HEK293 (cell line): ENCODE data around the gene MELK.

Source experiments
- PRDM1 ChIP-seq: fragments of 450-650 bp; formaldehyde crosslinking; IDR thresholded peaks from 2 replicates; pipeline ENCODE4; 2016; ENCODE audit warnings: missing biosample characterization, missing genetic modification characterization
- YY2 ChIP-seq: fragments of 450-650 bp; formaldehyde crosslinking; IDR thresholded peaks from 2 replicates; pipeline ENCODE4 v1.5.1; 2016; ENCODE audit warnings: missing biosample characterization, missing genetic modification characterization
- ZBTB48 ChIP-seq: fragments of 450-650 bp; formaldehyde crosslinking; IDR thresholded peaks from 2 replicates; pipeline ENCODE4 v1.5.1; 2016; ENCODE audit warnings: missing biosample characterization, missing genetic modification characterization
- ZFP41 ChIP-seq: fragments of 450-650 bp; formaldehyde crosslinking; IDR thresholded peaks from 2 replicates; pipeline ENCODE4 v1.5.1; 2016; ENCODE audit warnings: missing biosample characterization, missing genetic modification characterization, borderline replicate concordance
- ZNF10 ChIP-seq: fragments of 450-650 bp; formaldehyde crosslinking; IDR thresholded peaks from 2 replicates; pipeline ENCODE4 v1.5.1; 2017; ENCODE audit warnings: missing biosample characterization, missing genetic modification characterization
- ZNF140 ChIP-seq: fragments of 450-650 bp; formaldehyde crosslinking; IDR thresholded peaks from 2 replicates; pipeline ENCODE4 v1.5.1; 2016; ENCODE audit warnings: missing biosample characterization, missing genetic modification characterization
- ZNF202 ChIP-seq: fragments of 450-650 bp; formaldehyde crosslinking; IDR thresholded peaks from 2 replicates; pipeline ENCODE4 v1.5.1; 2016; ENCODE audit warnings: missing biosample characterization, missing genetic modification characterization, borderline replicate concordance
- ZNF280C ChIP-seq: fragments of 450-650 bp; formaldehyde crosslinking; IDR thresholded peaks from 2 replicates; pipeline ENCODE4 v1.5.1; 2016; ENCODE audit warnings: missing biosample characterization, missing genetic modification characterization
- ZNF791 ChIP-seq: fragments of 450-650 bp; formaldehyde crosslinking; IDR thresholded peaks from 2 replicates; pipeline ENCODE4 v1.5.1; 2016; ENCODE audit warnings: missing biosample characterization, missing genetic modification characterization
- TF ChIP-seq, protein P1 (sequence below): fragments of 450-650 bp; formaldehyde crosslinking; IDR thresholded peaks from 2 replicates; pipeline ENCODE4 v1.5.1; 2016; ENCODE audit warnings: missing biosample characterization, missing genetic modification characterization
- TF ChIP-seq, protein P2 (sequence below): fragments of 450-650 bp; formaldehyde crosslinking; IDR thresholded peaks from 2 replicates; pipeline ENCODE4 v1.5.1; 2016; ENCODE audit warnings: missing biosample characterization, missing genetic modification characterization, borderline replicate concordance

GRCh38 chr9:36598273-36598672 is 25.6 kb downstream of the MELK start:
- no peak for TF ChIP-seq ZNF10 (tag by site-specific recombination)
- TF ChIP-seq ZNF202 (tag by site-specific recombination) = no peak
- TF ChIP-seq, protein P1, sequence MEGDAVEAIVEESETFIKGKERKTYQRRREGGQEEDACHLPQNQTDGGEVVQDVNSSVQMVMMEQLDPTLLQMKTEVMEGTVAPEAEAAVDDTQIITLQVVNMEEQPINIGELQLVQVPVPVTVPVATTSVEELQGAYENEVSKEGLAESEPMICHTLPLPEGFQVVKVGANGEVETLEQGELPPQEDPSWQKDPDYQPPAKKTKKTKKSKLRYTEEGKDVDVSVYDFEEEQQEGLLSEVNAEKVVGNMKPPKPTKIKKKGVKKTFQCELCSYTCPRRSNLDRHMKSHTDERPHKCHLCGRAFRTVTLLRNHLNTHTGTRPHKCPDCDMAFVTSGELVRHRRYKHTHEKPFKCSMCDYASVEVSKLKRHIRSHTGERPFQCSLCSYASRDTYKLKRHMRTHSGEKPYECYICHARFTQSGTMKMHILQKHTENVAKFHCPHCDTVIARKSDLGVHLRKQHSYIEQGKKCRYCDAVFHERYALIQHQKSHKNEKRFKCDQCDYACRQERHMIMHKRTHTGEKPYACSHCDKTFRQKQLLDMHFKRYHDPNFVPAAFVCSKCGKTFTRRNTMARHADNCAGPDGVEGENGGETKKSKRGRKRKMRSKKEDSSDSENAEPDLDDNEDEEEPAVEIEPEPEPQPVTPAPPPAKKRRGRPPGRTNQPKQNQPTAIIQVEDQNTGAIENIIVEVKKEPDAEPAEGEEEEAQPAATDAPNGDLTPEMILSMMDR (tag by site-specific recombination) = no peak
- no peak for TF ChIP-seq ZNF280C (tag by site-specific recombination)
- no peak for TF ChIP-seq ZBTB48 (tag by site-specific recombination)
- TF ChIP-seq YY2 (tag by site-specific recombination) = no peak
- TF ChIP-seq ZNF140 (tag by site-specific recombination) = no peak
- TF ChIP-seq ZFP41 (tag by site-specific recombination) = no peak
- no peak for TF ChIP-seq ZNF791 (tag by site-specific recombination)
- no peak for TF ChIP-seq PRDM1
- TF ChIP-seq, protein P2, sequence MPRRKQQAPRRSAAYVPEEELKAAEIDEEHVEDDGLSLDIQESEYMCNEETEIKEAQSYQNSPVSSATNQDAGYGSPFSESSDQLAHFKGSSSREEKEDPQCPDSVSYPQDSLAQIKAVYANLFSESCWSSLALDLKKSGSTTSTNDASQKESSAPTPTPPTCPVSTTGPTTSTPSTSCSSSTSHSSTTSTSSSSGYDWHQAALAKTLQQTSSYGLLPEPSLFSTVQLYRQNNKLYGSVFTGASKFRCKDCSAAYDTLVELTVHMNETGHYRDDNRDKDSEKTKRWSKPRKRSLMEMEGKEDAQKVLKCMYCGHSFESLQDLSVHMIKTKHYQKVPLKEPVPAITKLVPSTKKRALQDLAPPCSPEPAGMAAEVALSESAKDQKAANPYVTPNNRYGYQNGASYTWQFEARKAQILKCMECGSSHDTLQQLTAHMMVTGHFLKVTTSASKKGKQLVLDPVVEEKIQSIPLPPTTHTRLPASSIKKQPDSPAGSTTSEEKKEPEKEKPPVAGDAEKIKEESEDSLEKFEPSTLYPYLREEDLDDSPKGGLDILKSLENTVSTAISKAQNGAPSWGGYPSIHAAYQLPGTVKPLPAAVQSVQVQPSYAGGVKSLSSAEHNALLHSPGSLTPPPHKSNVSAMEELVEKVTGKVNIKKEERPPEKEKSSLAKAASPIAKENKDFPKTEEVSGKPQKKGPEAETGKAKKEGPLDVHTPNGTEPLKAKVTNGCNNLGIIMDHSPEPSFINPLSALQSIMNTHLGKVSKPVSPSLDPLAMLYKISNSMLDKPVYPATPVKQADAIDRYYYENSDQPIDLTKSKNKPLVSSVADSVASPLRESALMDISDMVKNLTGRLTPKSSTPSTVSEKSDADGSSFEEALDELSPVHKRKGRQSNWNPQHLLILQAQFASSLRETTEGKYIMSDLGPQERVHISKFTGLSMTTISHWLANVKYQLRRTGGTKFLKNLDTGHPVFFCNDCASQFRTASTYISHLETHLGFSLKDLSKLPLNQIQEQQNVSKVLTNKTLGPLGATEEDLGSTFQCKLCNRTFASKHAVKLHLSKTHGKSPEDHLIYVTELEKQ (tag by site-specific recombination) = no peak
